ENCODE data around the gene TMEM256. TPM values are rescaled to one million over a fixed set of nuclear protein-coding genes. Genes with fewer than 3 reads are reported as not detected.
"Not testable (repeated sequence)": the region's sequence is repeated elsewhere in the genome, so short reads cannot be mapped to it uniquely, and the experiment has no call there.

The TMEM256 gene
- total RNA-seq, 1 donor from 2014 or later: 78.3 TPM

- peaks cover 15% of the 10 kb centered on the region for H3K4me1 Mint-ChIP-seq
- H3K4me3 Mint-ChIP-seq: no peak overlapping the region
- peaks cover 3% of the 10 kb centered on the region for H3K36me3 Mint-ChIP-seq
- H3K27ac Mint-ChIP-seq: no peak overlapping the region
- peaks cover 37% of the 10 kb centered on the region for H3K27me3 Mint-ChIP-seq (ENCODE audit: low read depth)
- no peak for TF ChIP-seq CTCF (IDR thresholded peaks at IDR 0.05; ENCODE audit: unreplicated experiment)
- DNase-seq (ENCODE audit: low spot score in 2 of 2, unreplicated experiment in 2 of 2): no peak
- H3K9me3 Mint-ChIP-seq: peaks cover 6% of the 10 kb centered on the region
These were observed 24.8 kb downstream of the TMEM256 start for GRCh38 chr17:7379134-7379533.

DNA sequence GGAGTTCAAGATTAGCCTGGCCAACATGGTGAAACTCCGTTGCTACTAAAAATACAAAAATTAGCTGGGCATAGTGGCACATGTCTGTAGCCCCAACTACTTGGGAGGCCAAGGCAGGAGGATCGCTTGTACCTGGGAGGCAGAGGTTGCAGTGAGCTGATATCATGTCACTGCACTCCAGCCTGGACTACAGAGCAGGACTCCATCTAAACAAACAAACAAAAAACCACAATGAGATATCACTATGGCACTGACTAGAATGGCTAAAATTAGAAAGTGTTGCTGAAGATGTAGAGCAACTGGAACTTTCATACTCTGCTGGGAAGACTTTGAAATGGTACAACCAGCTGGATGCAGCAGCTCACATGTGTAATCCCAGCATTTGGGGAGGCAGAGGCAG is 29.5 kb downstream of the TMEM256 start:
- DNase-seq (ENCODE audit: low spot score in 2 of 2, unreplicated experiment in 2 of 2): no peak
- peaks cover 5% of the 10 kb centered on the region for H3K9me3 Mint-ChIP-seq
- H3K4me3 Mint-ChIP-seq: no peak overlapping the region
- peaks cover 10% of the 10 kb centered on the region for H3K27me3 Mint-ChIP-seq (ENCODE audit: low read depth)
- H3K27ac Mint-ChIP-seq: no peak overlapping the region
- no peak for TF ChIP-seq CTCF (IDR thresholded peaks at IDR 0.05; ENCODE audit: unreplicated experiment)
- H3K4me1 Mint-ChIP-seq: no peaks in the 10 kb centered on the region
- peaks cover 3% of the 10 kb centered on the region for H3K36me3 Mint-ChIP-seq

GRCh38 chr17:7370853-7371252 is 33.0 kb downstream of the TMEM256 start:
- no peak overlapping the region for H3K27ac Mint-ChIP-seq
- H3K36me3 Mint-ChIP-seq: no peaks in the 10 kb centered on the region
- TF ChIP-seq CTCF (IDR thresholded peaks at IDR 0.05; ENCODE audit: unreplicated experiment): no peak
- no peak for DNase-seq (ENCODE audit: low spot score in 2 of 2, unreplicated experiment in 2 of 2)
- H3K27me3 Mint-ChIP-seq (ENCODE audit: low read depth): peaks cover 6% of the 10 kb centered on the region
- H3K4me3 Mint-ChIP-seq: no peak overlapping the region
- H3K4me1 Mint-ChIP-seq: no peaks in the 10 kb centered on the region
- H3K9me3 Mint-ChIP-seq: no peaks in the 10 kb centered on the region

DNA sequence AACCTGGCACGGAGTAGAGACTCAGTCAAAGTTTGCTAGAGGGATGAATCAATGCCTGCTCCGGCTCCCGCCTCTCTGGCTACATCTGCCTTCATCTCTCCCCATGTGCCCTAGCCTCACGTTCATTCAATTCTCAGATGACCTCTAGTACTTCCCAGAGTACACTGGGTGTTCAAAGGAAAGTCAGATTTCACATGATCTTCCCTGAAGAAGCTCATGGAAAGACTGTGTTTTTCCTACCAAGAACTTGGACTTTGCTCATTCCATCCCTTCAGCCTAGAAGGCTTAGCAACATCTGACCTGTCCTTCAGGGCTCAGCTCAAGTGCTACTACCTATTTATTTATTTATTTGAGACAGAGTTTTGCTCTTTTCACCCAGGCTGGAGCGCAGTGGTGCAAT is 34.1 kb downstream of the TMEM256 start:
- no peak overlapping the region for H3K27ac Mint-ChIP-seq
- no peaks in the 10 kb centered on the region for H3K36me3 Mint-ChIP-seq
- no peak overlapping the region for H3K4me3 Mint-ChIP-seq
- H3K9me3 Mint-ChIP-seq: no peaks in the 10 kb centered on the region
- no peaks in the 10 kb centered on the region for H3K4me1 Mint-ChIP-seq
- no peak for TF ChIP-seq CTCF (IDR thresholded peaks at IDR 0.05; ENCODE audit: unreplicated experiment)
- DNase-seq (ENCODE audit: low spot score in 2 of 2, unreplicated experiment in 2 of 2): no peak
- H3K27me3 Mint-ChIP-seq (ENCODE audit: low read depth): peaks cover 6% of the 10 kb centered on the region

DNA sequence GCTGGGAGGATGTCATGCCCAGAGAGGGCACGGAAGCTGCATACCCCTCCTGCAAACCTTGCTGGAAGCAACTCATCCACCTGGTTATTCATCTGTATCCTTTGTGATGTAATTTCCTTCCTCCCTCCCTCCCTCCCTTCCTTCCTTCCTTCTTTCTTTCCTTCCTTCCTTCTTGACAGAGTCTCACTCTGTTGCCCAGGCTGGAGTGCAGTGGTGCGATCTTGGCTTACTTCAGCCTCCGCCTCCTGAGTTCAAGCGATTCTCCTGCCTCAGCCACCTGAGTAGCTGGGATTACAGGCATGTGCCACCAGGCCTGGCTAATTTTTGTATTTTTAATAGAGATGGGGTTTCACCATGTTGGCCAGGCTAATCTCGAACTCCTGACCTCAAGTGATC is 35.3 kb downstream of the TMEM256 start:
- not testable (repeated sequence) for H3K36me3 Mint-ChIP-seq; H3K4me3 Mint-ChIP-seq; H3K27me3 Mint-ChIP-seq (ENCODE audit: low read depth); H3K4me1 Mint-ChIP-seq; DNase-seq (ENCODE audit: low spot score in 2 of 2, unreplicated experiment in 2 of 2); H3K27ac Mint-ChIP-seq; H3K9me3 Mint-ChIP-seq

- H3K4me3 Mint-ChIP-seq: no peak overlapping the region
- no peak overlapping the region for H3K27ac Mint-ChIP-seq
- H3K4me1 Mint-ChIP-seq: no peaks in the 10 kb centered on the region
- H3K36me3 Mint-ChIP-seq: no peaks in the 10 kb centered on the region
- DNase-seq (ENCODE audit: low spot score in 2 of 2, unreplicated experiment in 2 of 2): no peak
- no peaks in the 10 kb centered on the region for H3K9me3 Mint-ChIP-seq
- TF ChIP-seq CTCF (IDR thresholded peaks at IDR 0.05; ENCODE audit: unreplicated experiment): no peak
- peaks cover 6% of the 10 kb centered on the region for H3K27me3 Mint-ChIP-seq (ENCODE audit: low read depth)
These were observed 35.8 kb downstream of the TMEM256 start for GRCh38 chr17:7367918-7368598.
